ENCODE data around the gene GATD1.

The GATD1 gene

DNA sequence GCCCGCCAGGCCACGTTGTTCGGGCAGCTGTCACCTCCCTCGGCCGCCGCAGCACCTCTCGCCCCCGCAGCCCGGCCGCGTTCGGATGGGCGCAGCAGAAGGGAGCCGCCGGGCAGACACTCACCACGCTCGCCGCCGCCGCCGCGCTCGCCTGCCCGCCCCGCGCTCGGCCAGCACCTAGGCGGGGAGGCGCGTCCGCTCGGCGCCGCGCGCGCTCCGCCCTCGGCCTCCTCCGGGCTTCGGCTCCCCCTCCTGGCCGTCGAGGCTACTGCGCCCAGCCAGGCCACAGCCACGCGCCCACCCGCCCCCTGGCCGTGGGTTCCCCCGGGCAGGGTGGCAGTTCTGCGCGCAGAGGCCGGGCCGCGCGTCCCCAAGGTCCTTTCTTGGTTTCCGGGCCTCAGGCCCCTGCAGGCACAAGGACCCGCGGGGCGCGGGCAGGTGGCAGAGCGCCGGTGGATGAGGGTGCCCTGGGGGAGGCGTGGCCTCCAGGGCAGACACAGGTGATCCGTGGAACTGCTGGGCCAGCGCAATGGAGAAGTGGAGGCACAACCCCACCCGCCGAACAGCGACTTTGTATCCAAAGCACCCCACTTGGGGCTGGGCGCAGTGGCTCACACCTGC, 20.9 kb upstream of the GATD1 start, which contains the start of gene SLC25A22:
Gene SLC25A22, minus strand, starts transcription at position 189 of the 621 bp plus-strand sequence. CDS start 3,275 bp downstream, outside the sequence.
- Histone ChIP-seq H3K27me3 (replicated peaks; ENCODE audit: control insufficient read depth, insufficient read depth, low read length) (no peaks in the 10 kb centered on the region), H3K4me3 (replicated peaks; ENCODE audit: low read depth, low read length) (peak within 1 kb of the TSS; percentile 91), H3K36me3 (ENCODE audit: control insufficient read depth, insufficient read depth, low read length) (peaks cover 22% of the 10 kb centered on the region)
- peak; percentile 89 for DNase-seq (ENCODE audit: extremely low read depth, insufficient read length)
- TF ChIP-seq, protein P1, sequence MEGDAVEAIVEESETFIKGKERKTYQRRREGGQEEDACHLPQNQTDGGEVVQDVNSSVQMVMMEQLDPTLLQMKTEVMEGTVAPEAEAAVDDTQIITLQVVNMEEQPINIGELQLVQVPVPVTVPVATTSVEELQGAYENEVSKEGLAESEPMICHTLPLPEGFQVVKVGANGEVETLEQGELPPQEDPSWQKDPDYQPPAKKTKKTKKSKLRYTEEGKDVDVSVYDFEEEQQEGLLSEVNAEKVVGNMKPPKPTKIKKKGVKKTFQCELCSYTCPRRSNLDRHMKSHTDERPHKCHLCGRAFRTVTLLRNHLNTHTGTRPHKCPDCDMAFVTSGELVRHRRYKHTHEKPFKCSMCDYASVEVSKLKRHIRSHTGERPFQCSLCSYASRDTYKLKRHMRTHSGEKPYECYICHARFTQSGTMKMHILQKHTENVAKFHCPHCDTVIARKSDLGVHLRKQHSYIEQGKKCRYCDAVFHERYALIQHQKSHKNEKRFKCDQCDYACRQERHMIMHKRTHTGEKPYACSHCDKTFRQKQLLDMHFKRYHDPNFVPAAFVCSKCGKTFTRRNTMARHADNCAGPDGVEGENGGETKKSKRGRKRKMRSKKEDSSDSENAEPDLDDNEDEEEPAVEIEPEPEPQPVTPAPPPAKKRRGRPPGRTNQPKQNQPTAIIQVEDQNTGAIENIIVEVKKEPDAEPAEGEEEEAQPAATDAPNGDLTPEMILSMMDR (IDR thresholded peaks at IDR 0.05; ENCODE audit: insufficient read depth, low read length, poor library complexity, severe bottlenecking) = peak; percentile 47

DNA sequence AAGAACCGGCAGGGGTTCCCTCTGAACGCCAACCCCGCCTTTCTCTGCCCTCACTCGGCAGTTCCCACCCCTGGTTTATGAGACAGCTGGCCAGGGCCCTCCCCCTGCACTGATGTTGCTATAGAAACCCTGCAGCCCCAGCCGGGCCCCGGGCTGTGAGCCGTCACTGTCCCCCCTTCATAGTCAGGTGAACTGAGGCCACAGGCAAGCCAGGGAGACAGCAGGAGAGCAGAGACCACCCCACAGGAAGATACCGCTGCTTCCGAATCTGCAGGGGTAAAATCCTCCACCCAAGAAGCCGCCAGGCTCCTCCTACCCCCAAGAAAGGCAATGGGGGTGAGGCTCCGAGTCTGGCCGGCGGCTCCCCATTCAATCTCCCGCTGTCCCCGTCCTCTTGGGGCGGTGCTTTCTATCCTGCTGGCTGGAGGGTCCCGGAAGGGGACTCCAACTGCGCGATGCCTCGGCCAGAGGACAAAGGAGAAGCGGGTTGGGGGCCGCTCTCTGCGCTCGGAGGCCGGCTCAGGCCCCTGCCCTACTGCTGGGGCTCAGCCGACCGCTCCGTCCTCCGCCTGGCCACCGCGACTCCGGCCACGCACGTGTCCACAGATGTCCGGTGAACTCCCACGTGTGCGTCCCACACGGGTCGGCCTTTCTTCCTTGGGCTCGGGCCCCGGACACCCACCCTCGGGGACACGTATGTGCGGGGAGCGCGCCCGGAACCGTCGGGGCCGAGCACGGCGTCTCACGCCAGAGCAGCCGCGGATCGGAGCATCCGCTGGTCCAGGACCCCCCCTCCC, 20.2 kb upstream of the GATD1 start:
- peak; percentile 87 for DNase-seq (ENCODE audit: extremely low read depth, insufficient read length)
- no peaks in the 10 kb centered on the region for H3K27me3 ChIP-seq (replicated peaks; ENCODE audit: control insufficient read depth, insufficient read depth, low read length)
- peak overlapping the region; percentile 91 for H3K4me3 ChIP-seq (replicated peaks; ENCODE audit: low read depth, low read length)
- H3K36me3 ChIP-seq (ENCODE audit: control insufficient read depth, insufficient read depth, low read length) = peaks cover 21% of the 10 kb centered on the region
- TF ChIP-seq, protein P1 (IDR thresholded peaks at IDR 0.05; ENCODE audit: insufficient read depth, low read length, poor library complexity, severe bottlenecking) = no peak

DNA sequence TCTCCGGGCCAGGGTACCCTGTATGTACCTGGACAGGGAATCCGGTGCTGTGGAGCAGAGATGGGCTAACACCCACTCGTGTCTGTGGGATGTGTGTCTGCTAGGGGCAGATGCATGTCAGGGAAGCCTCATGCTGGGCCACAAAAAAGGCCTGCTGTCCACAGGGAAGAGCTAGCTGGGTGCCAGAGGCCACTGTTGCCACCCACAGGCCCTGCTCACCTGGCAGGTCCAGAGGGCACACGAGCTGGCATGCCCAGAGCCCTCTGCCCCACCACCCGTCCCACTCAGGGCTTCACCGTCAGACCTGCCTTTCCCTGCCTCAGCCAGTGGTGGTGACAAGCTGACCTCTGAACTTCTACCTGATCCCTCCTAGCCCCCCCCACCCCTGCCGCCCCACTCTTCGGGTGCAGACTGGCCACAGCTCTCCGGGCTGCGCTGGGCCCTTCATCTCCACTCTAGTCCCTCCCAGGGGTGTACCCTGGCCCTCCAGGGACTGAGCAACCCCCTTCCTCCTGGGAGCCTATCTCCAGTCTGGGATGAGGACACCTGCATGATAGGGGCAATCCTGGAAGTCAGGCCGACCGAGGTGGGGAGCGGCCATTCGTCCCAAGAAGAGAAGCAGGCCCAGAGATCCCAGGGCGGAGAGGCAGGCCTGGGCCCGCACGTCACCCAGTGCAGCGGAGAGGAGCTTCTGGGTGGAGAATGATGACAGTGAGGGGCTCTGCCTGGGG, 19.4 kb upstream of the GATD1 start:
- DNase-seq (ENCODE audit: extremely low read depth, insufficient read length) = no peak
- TF ChIP-seq, protein P1 (IDR thresholded peaks at IDR 0.05; ENCODE audit: insufficient read depth, low read length, poor library complexity, severe bottlenecking) = no peak
- Histone ChIP-seq H3K36me3 (ENCODE audit: control insufficient read depth, insufficient read depth, low read length) (peaks cover 19% of the 10 kb centered on the region), H3K4me3 (replicated peaks; ENCODE audit: low read depth, low read length) (peak overlapping the region; percentile 91), H3K27me3 (replicated peaks; ENCODE audit: control insufficient read depth, insufficient read depth, low read length) (no peaks in the 10 kb centered on the region)

DNA sequence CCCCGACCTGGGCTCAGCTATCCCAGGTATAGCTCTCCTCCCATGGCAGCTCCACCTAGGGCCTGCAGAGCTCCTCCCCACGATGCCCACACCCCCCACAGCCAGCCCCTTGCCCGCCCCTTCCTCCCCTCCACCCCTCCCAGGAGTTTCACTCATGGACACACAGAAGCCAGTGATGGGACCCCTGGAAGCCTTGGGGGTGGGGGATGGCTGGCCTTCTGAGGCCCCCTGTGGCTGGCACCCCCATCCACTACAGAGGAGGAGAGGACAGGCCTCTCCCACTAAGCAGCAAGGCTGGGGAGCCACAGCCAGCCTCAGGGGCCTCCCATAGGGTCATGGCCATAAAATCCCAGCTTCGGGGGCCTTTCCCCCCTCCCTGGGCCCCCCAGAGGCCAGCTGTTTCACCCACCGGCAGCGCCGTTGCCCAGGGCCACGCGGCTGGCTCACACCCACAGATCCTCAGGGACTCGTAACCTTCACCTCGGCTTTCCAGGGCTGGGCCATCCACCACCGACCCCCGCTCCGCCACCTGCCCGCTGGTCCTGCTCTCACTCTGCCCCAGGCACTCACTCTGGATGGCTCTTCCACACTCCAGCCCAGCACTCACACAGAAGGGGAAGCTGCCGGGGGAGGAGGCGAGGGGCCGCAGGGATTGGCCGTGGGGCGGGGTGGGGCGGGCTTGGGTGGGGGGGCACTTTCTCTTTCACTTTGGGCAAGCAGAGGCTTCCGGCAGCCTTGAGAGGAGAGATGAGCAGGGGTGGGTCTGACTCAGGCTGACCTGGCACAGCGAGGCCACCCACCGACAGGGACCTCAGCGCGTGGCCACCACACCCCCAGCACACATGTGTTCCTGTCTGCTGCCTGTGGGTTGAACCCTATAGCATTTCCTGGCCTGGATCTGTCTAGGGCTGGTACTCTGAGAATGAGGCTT, 18.6 kb upstream of the GATD1 start:
- DNase-seq (ENCODE audit: extremely low read depth, insufficient read length) = peak; percentile 80
- TF ChIP-seq, protein P1 (IDR thresholded peaks at IDR 0.05; ENCODE audit: insufficient read depth, low read length, poor library complexity, severe bottlenecking) = no peak

More for the DNA sequence above, 18.6 kb upstream of the GATD1 start:
- peaks cover 19% of the 10 kb centered on the region for H3K36me3 ChIP-seq (ENCODE audit: control insufficient read depth, insufficient read depth, low read length)
- peak overlapping the region; percentile 91 for H3K4me3 ChIP-seq (replicated peaks; ENCODE audit: low read depth, low read length)
- no peaks in the 10 kb centered on the region for H3K27me3 ChIP-seq (replicated peaks; ENCODE audit: control insufficient read depth, insufficient read depth, low read length)
